GM12873 (cell line): ENCODE measurements around the gene GPR179.

Experiments used
- TF ChIP-seq, protein P1 (sequence below): IDR thresholded peaks from 2 replicates; pipeline ENCODE4 v1.5.1; 2012; ENCODE audit warnings: low read depth, mild to moderate bottlenecking, moderate library complexity, low read length, control low read depth; ENCODE audit not compliant: insufficient read depth; ENCODE audit errors: missing control alignments

Gene GPR179

DNA sequence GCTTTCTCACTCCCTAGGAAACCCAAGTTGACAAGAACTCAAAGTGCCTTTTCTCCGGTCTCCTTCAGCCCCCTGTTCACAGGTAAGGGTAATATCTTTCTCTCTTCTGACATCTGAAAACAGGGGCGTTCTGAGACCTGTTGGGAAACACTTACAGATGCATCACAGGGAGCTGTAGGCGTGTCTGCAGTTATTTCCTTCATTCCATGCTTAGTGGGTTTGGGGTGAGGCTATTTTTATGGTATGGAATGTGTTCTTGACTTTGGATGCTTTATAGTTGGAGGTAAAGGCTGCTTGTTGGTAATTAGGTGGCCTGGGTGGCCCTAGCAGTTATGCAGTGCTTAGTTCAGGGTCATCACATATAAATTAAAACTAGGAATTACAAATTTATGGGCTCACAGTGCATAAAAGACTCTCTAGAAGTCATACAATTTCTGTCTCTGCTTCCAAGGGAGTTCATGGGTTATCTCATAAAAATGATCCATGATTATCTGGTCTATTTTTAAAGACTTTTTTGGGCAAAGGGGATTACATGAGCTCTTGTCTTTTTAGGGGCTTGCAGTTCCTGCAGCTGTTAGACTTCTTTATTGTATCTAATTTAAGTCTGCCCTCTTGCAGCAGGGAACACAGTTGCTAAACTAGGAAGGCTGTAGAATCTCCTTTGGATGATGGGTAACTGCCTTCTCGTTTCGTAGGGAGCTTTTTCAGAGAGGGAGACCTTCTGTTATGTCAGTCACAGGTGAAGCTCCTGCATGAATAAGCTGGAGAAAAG is 18.1 kb upstream of the GPR179 start:
- TF ChIP-seq, protein P1, sequence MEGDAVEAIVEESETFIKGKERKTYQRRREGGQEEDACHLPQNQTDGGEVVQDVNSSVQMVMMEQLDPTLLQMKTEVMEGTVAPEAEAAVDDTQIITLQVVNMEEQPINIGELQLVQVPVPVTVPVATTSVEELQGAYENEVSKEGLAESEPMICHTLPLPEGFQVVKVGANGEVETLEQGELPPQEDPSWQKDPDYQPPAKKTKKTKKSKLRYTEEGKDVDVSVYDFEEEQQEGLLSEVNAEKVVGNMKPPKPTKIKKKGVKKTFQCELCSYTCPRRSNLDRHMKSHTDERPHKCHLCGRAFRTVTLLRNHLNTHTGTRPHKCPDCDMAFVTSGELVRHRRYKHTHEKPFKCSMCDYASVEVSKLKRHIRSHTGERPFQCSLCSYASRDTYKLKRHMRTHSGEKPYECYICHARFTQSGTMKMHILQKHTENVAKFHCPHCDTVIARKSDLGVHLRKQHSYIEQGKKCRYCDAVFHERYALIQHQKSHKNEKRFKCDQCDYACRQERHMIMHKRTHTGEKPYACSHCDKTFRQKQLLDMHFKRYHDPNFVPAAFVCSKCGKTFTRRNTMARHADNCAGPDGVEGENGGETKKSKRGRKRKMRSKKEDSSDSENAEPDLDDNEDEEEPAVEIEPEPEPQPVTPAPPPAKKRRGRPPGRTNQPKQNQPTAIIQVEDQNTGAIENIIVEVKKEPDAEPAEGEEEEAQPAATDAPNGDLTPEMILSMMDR, result no peak

DNA sequence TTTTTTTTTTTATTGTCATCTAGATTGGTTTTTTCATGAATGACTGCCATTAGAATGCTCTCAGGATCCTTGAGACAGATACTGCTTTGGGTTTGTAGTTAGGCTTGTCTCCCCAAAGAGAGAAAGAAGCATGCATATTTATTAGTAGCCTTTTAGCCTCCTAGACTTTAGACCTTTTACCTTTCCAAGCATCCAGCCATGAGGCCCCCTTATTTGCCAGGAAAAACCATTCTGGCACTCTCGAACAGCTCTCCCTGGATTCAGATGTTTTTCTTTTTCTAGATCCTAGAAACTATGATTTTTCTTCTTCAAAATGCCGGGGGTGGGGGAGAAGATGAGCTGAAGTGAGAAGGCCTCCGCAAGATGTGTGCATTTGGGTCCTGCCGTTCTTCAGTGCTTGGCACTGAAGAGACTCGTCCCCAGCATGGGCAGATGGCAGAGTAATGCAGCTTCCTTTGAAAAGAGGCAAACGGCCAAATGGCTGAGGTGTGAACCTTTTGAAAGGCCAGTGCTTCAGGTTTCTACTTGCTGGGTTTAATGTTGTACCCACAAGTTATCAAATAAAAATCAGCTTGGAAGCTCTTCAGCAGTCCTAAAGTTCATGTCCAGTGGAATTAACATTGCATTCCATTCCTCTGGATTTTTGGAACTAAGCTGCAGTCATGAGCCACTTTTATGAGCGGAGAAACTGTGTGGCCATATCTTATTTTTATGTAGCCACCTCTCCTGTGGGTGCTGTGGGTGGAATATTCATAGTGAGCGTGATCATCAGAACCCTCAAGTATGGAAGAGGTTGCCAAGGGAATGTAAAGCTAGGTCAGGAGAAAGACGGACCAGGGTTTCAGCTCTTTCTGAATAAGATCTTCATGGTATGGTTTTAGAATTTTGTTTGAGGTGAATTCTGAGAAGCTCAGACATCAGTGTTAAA is 15.1 kb upstream of the GPR179 start:
- TF ChIP-seq, protein P1, result no peak

DNA sequence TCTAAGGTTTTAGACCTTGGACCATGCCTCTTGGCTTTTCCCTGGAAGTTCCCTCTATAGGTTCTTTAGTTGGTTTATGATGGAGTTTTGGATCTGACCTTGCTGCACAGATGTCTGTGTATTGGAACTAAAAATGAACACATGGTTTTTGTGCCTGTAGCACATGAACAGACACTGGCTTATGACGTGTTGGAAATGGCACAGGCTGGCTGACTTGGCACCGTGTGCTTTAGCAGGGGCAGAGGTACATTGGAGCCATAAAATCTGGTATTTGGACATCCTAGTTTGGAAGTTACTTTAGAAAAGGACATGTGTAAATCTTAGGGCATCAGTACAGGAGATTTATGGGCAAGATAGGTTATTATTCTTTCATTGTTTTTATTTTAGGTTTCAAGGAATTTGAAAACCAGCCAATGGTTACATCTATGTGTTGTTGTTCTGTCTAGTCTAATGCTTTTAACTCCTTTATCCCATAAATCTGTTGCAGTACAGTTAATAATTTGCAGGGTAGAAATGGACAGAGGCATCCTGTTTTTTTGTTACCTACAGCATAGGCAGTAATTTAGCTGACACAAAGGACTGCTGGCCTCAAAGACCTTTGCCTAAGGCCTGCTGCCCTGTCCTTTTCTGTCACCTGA is 13.8 kb upstream of the GPR179 start:
- TF ChIP-seq, protein P1, result no peak

DNA sequence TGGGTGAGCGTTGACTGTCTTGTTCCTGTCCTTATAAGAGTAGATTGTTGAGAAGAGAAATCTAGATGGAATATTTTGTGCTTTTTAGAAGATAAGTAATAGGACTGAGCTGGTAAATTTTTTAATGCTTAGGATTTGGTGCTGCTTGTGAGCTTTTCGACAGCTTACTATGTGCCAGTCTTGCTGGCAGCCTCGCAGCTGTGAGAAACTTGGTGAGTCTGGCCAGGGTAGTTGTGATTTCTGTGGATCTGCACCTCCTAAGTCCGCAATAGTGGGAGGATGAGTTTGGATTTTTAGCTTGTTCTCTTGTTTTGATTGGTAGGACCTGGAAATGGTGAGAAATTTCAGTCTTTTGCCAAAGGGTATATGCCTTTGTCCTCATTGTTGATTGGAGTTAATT is 11.5 kb upstream of the GPR179 start:
- TF ChIP-seq, protein P1, result no peak

DNA sequence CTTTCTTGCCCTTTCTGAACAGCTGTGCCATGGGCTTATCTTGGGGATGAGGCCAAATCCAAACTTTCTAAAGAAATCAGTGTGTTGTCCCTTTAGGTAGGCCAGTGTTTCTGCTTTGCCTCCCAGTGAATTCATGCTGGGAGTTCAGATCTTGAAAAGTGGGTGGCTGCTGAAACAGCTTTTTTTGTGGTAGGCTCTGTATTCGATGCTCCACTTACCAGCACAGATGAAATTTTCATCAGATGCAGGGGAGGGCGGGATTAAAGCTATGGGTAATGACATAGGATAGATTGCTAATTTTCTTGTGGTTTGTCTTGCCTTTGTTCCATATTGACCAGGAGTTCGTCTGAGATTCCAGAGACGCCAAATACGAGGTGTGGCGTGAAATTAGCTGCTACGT is 10.7 kb upstream of the GPR179 start:
- TF ChIP-seq, protein P1, result no peak

DNA sequence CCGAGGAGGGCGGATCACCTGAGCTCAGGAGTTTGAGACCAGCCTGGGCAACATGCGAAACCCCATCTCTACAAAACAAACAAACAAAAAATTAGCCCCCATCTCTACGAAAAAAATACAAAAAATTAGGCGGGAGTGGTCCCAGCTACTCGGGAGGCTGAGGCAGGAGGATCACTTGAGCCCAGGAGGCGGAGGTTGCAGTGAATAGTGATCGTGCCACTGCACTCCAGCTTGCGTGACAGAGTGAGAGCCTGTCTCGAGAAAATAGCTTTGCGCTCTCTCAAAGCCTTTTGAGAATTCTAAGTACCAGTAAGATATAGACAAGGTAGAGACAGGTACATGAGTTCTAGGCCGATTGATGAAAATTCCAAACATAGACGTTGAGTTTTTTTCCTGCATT is 9.9 kb upstream of the GPR179 start:
- TF ChIP-seq, protein P1, result no peak
